Muscle of back (tissue), 13 donors: ENCODE data around the gene NUP210L. TPM values are rescaled to one million over a fixed set of nuclear protein-coding genes. Genes with fewer than 3 reads are reported as not detected.

Experiments
- DNase-seq, 3 donors: peaks; one replicate each; pipeline versions ENCODE4 v3.0.0 to v3.0.0-alpha.2; 2013
- long read RNA-seq, 9 donors: transcript quantifications; one replicate each; lab custom pipeline, GENCODE V29; 2026
- polyA plus RNA-seq, 10 donors: library from polyadenylated mRNA; unstranded; fragments of 120-200 nt; gene quantifications; one replicate each; pipeline ENCODE4 v1.2.1, GENCODE V29; 2013; ENCODE audit not compliant: insufficient read length in 10 of 10

Gene NUP210L
- polyA plus RNA-seq: under 1 TPM in 6 of 10 donors, not detected in 4; 0.07 to 0.18 (median 0.09) TPM
- long read RNA-seq, donor 1: 0 reads
- long read RNA-seq, donor 2: 0 reads
- long read RNA-seq, donor 3: 0 reads
- long read RNA-seq, donor 4: 0 reads
- long read RNA-seq, donor 5: 0 reads
- long read RNA-seq, donor 6: 0 reads
- long read RNA-seq, donor 7: 0 reads
- long read RNA-seq, donor 8, partial matches to known transcripts: 16 of 16 reads
- long read RNA-seq, donor 8, other reads (novel, unspliced or antisense): 0 of 16 reads
- long read RNA-seq, donor 9: 0 reads

DNA sequence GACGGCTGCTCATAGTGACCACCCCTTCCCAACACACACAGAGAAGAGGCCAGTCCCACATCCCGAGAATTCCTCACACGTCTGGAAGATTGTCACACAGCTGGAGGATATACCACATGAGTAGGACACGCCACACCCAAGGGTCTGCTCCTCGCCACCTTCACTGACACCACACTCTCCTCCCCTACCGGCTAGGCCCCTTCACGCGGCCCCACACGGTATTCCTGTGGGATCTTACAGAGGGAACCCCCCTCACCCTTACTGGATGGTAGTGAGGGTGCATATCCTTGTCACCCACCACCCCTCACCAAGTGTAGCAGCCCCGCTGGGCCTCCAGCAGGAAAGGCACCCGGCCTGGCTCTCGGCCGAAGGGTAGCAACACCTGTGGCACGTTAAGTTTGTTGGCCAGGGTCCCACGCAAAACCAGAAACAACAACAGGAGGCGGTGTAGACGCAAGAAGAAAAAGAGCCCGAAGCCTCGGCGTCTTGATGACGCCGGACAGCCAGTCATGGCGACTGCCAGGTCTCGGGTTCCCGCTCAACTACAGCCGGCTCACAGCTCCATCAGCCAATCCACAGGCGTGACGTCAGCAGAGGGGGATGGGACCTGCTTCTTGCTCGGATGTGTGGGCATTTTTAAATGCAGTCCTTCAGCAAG is at the start of gene NUP210L:
NUP210L (minus strand) TSS at position 540 of the 658 bp plus-strand sequence.
- peak in 1 of 3 donors; percentile 31 for DNase-seq

GRCh38 chr1:154199563-154199879 is 44.6 kb upstream of the NUP210L start:
- DNase-seq: no peak

DNA sequence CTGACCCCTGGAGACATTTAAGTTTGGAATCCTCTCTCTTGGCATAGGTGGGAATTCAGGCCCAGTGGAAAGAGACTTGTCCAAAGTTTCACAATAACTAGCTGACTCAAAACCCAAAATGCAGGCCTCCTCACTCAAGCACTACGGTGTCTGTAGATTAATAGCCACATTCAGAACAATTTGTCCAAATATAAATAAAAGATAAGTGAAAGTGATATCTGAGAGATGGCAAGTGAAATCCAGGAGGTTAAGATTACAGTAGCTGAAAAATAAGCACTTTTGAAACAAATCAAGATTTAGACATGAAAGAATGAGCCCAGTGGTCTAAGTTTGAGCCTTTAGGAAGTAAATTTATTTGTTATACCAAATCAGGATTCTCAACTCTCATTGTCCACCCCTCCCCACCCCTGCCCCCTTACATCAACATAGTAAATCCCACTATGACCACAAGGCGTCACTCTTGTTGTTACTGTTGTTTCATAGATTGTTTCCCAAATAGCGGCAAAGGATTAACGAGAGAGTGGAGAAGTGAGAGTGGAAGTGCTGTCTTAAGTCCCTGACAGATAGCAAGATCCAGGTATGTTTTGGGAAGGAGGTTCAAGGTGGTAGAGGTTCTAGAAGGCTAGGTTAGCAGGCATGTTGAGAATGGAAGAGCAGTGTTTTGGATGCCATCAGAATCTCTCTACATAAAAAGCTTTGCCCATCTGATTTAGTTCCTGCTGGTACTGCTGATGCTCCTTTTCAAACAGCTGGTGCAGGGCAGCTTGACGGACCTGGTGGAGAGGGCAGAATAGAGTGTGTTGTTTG is 44.1 kb upstream of the NUP210L start:
- DNase-seq: peak in 2 of 3 donors; percentile 64 to 84

DNA sequence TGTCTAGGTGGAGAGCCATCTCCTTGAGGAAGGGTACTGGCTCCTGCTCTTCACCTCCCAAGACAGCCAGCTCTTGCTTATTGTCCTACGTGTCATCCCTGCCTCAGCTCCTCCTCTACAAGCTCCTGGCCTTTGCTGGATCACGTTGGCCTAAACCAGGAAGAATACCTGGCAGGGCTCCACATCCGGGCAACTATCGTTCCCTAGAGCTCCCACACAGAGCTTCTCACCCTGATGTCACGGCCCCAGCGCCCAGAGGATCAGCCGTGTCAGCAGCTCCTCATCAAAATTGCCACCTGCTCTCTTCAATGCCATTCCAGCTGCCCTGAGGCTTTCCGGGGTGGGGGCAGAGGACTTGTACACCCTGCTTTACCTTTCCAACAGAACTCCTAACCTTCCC is 38.9 kb upstream of the NUP210L start:
- no peak for DNase-seq

- no peak for DNase-seq
Measured at GRCh38 chr1:154192476-154192875, 37.6 kb upstream of the NUP210L start.

DNA sequence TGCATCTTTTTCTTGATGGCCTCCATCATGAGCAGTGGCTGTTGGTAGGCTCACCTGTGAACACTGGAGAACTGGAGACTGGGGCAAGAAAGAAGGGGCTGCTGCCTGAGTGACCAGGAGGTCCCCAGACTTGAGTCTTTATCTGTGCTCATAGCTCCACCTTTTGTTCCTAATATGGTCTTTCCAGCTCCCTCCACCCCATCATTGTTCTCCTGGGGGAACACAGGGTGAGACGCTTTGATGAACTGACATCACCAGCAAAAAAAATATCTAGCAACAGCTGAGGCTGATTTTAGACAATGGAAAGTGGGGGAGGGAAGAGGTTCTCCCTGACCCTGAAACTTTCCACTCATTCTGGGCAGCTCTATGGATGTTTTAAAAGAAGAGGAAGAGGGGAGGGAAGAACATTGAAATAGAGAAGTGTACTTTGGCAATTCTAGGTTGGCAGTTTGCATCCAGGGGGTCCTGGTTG is 37.2 kb upstream of the NUP210L start, which contains the start of gene TPM3:
TPM3 (minus strand) TSS at position 111 of the 472 bp plus-strand sequence; CDS start at position 29, 82 bp downstream.
- DNase-seq: peak in 1 of 3 donors; percentile 39

DNA sequence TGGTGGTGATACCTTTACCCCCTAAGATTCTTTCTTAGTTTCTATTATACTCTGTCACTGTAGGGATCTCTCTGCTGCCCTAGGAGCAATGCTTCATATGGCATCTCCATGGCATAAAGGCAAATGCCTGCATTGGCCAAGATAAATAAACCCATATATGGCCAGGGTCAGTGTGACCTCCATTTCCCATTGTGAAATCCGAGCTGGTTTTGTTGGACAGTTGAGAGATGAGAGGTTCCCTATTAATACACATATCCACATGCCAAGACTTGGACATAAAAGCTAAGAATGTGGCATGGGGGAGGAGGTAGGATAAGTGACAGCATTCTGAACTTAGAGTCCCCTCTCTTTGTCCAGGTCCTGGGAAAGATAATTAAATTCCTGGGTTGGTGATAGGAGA is 35.7 kb upstream of the NUP210L start:
- DNase-seq: no peak

DNA sequence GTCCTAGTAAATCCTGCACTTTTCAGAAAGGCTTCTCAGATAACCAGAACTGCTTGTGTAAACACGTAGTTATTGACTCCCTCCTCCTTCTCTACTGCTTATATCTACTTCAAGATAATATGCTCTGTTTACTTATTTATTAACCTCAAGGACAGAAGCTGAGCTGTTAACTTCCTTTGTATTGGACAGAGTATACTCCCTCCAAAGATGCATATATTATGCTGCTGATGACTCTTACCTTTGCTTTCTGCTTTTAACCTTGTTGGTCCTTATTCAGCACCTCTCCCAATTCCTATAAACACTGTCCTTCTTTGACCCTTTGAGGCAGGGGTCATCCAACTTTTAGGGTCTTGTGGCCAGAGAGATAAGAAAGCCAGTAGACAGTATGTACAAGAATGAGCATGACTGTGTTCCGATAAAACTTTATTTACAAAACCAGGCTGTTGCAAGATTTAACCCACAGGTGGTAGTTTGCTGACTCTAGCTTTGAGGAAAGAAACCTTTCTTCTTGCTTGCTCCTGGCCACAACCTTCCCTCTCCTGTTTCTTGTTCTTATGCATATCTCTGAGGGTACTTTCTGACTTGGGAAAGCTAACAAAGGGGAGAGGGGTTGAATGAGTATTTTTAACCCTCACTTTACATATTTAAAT is 32.1 kb upstream of the NUP210L start:
- DNase-seq: no peak

GRCh38 chr1:154186177-154186576 is 31.3 kb upstream of the NUP210L start:
- DNase-seq: no peak

DNA sequence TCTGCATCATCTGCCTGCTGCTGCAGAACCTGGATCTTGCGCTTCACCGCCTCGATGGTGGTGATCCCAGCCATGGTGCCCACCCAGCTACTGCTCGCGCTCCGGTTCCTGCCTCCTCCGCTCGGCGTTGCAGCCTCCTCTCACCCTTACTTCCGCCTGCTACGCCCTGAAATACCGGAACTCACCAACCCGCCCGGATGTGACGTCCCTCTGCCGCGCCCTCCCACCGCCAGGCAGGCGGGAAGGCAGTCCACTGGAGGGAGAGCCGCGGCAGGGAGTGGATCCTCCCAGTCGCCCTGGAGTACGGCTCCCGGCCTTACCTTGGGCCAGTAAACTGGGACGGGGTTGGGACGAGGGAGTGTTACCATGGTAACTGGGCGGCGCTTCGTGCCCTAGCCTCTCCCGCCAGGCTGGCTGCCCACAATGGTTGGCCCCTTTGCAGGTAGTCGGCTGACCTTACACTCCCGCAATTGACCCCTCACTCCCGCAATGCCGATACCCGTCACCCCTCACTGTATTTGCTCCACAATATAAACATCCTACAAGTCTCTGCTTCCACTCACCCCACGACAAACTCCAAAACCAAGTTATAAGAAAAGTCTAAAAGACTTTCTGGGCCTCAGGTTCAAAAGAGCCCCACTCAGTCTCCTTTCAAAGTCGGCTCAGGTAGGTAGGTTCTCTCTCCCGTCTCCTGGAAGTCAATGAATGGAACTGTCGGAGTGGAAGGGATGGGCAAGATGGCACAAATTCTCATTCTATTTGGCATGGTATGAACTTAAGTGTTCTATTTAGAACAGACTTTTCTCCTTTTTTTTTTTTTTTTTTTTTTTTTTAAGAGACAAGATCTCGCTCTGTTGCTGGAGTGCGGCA is 28.4 kb upstream of the NUP210L start:
- DNase-seq: peak; percentile 94 to 97 (median 95)

DNA sequence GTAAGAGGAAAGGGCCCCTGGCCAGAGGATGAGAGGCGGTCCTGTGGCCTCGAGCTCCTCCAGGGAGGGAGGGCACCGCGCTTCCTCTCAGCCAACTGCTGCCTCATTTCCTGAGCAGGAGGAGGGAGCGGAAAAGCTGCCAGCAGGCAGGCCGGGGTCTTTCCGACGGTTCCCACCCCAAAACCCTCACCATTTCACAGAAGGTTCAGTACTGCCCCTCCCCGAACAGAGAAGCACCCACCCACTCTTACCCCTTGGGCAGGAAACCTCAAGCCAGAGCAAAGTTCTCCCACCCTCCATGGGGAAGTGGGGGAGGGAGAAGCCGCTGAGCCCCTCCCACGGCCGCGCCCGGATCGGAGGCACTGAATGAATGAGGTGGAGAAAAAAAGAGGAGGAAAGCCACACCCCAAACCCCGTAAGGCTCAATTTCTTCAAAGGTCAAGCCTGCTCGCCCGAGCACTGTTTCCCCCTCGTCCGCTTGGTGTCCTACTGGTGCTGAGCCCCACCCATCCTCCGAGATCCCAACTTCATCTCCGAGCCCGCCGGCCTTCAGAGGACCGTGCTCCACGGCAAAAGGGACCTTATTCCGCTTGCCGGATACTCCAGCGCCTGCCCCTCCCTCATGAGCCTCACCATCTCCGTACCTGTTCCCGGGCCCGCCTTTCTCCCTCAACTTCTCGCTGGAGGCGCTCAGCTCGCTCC is 27.6 kb upstream of the NUP210L start:
- DNase-seq: peak; percentile 36 to 82 (median 70)

- no peak for DNase-seq
Measured at GRCh38 chr1:154181944-154182343, 27.1 kb upstream of the NUP210L start.

DNA sequence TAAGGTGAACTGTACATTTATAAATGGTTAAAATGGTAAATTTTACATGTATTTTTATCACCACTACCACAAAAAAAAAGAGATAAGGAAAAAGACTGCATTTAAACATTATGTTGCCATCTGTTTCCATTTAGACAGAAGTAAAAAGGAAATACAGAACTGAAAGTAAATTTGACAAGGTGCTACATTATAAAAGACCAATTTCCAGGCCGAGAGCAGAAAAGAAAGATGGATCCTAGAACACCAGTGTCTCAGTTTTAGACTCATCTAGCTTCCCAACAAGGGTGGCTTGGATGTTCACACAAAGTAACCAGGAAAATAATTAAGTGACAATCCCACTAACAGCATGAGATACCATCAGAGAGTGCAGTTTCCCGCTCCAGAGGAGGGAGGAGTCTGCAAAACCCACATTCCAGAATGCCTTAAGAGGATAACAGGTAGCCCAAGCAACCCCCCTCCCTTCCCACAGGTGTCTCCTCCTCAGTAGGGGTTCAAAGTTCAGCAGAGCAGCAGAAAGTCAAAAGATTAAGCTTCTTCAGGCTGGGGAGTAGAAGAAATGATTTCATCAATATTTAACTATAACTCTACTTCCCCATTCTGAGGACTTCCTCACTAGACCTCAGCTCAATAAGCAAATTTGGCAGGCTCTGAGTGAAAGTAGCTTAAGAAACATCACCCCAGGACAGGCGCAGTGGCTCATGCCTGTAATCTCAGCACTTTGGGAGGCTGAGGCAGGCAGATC is 25.2 kb upstream of the NUP210L start:
- no peak for DNase-seq

GRCh38 chr1:154178911-154179811 is 24.3 kb upstream of the NUP210L start:
- no peak for DNase-seq

- DNase-seq: no peak
Measured at GRCh38 chr1:154178013-154178412, 23.1 kb upstream of the NUP210L start.

DNA sequence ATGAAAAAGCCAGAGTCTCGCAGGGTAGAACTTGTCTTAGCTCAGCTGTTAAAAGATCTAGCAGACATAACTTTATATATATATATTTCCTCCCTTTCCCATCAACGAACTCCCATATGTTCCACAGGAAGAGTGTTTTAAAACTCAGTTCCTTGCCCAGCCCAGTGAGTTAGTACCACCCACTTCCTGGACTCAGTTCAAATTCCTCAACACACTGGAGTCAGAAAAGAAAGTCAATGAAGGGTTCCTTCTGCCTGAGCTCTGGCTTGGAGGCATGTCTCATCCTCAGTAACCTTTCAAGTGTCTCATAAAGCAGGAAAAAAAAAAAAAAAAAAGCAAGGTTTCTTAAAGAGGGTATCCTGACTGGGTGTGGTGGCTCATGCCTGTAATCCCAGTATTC is 21.5 kb upstream of the NUP210L start:
- DNase-seq: peak; percentile 51 to 73 (median 62)

- DNase-seq: no peak
Measured at GRCh38 chr1:154174654-154175053, 19.8 kb upstream of the NUP210L start.

DNA sequence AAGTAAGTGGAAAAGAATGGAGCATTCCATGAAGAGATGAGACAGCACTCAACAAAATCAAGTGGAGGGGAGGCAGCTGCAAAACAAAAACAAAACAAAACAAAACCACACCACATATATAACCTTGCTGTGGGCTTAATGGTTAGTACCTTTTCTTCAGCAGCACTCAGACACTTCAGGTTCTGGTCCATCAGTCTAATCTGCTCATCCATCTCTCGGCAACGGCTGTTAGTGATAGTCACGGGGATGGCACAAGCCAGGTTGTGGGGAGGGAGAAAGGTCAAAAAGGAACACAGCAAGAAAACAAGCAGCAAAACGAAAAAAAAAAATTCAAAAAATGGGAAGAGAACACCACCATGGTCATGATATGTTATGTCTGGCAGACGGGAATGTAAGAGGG is 17.0 kb upstream of the NUP210L start:
- DNase-seq: no peak

GRCh38 chr1:154171223-154171583 is 16.3 kb upstream of the NUP210L start:
- no peak for DNase-seq
